HG03442 (cell line): Measurements from ENCODE around the gene CFAP90.

Source experiments
- ATAC-seq: cut with Tn5 transposase; IDR thresholded peaks from one replicate; pipeline ENCODE4 v1.9.1; 2021; ENCODE audit warnings: mild to moderate bottlenecking, moderate library complexity; ENCODE audit not compliant: unreplicated experiment

Gene CFAP90

GRCh38 chr5:7781899-7782298, 69.0 kb downstream of the CFAP90 start:
- no peak for ATAC-seq
